ENCODE results near the gene GSN. TPM values are rescaled to one million over a fixed set of nuclear protein-coding genes. Genes with fewer than 3 reads are reported as not detected.

GSN gene
- total and polyA plus RNA-seq, 2 donors (not counting 1 experiment from before 2014, with no cell fraction given): 38.4 to 45.4 TPM

DNA sequence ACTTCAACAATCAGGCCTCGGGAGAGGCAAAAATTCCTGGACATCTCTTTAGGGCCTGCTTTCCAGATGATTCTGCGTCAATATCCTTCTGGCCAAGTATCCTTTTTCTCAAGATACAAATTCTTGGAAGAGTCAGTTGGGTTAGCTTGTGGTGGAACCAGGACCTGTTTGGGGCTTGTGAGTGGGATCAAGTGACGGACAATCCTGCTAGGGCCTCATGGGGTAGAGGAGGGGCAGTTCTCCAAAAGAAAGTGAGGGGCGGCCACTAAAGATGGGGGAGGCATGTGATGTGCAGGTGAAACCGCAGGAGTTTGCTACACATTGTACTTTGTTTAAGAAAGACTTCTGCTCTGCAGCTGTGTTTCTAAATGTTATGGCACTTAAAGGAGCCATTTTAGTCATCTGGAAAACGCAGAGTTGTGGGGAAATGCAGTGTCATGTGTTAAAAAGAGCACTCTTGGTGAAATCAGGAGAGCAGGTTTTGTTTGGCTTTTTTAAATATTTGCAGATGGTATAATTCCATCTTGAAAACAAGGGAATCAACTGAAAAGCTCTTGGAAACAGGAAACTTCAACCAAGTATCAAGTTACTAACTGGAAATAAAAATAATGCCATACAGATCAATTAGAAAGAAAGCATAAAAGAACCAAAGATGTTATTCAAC, 27.4 kb upstream of the GSN start:
- Histone ChIP-seq H3K4me1 (ENCODE audit: control insufficient read depth in 2 of 2, insufficient read depth in 2 of 2, low read length in 2 of 2) (no peaks in the 10 kb centered on the region), H3K9ac (ENCODE audit: low read length) (no peak overlapping the region), H4K20me1 (ENCODE audit: control insufficient read depth, insufficient read depth, low read length, poor library complexity, severe bottlenecking) (no peaks in the 10 kb centered on the region), H3K4me2 (replicated peaks; ENCODE audit: low read depth, low read length, poor library complexity, severe bottlenecking) (no peak overlapping the region), H3K27ac (ENCODE audit: low read length in 2 of 2) (no peak overlapping the region), H3K4me3 (ENCODE audit: control extremely low read depth in 1 of 5, extremely low read depth in 1 of 5, insufficient read depth in 1 of 5, low read depth in 2 of 5, low read length in 4 of 5) (no peak overlapping the region), H3K27me3 (replicated peaks in 1 of 4; ENCODE audit: control extremely low read depth in 1 of 4, control insufficient read depth in 3 of 4, insufficient read depth in 4 of 4, low read length in 3 of 4) (no peaks in the 10 kb centered on the region), H3K36me3 (replicated peaks in 1 of 2; ENCODE audit: control extremely low read depth in 1 of 2, control insufficient read depth in 1 of 2, extremely low read depth in 1 of 2, insufficient read depth in 2 of 2, low read length in 1 of 2) (peaks cover 13 to 18% of the 10 kb centered on the region in 2 experiments), H3K79me2 (ENCODE audit: control insufficient read depth, insufficient read depth, low read length) (no peaks in the 10 kb centered on the region), H2AFZ (ENCODE audit: insufficient read depth, low read depth, low read length, poor library complexity, severe bottlenecking) (no peak overlapping the region), H3K9me3 (ENCODE audit: control extremely low read depth in 1 of 3, control insufficient read depth in 2 of 3, insufficient read depth in 1 of 3, low read length in 2 of 3) (peaks cover 4 to 9% (median 6%) of the 10 kb centered on the region in 3 donors)
- ATAC-seq (ENCODE audit: low read depth) (no peak), DNase-seq (no peak)
- no peak overlapping the region for H3K27ac Mint-ChIP-seq
- intact Hi-C loops (cut with micrococcal nuclease): no loop called here
- H3K4me3 Mint-ChIP-seq: no peak overlapping the region
- ChIA-PET CTCF (no interaction called here), POLR2A (no interaction called here)
- H3K27me3 Mint-ChIP-seq: no peaks in the 10 kb centered on the region
- TF ChIP-seq, protein P1, sequence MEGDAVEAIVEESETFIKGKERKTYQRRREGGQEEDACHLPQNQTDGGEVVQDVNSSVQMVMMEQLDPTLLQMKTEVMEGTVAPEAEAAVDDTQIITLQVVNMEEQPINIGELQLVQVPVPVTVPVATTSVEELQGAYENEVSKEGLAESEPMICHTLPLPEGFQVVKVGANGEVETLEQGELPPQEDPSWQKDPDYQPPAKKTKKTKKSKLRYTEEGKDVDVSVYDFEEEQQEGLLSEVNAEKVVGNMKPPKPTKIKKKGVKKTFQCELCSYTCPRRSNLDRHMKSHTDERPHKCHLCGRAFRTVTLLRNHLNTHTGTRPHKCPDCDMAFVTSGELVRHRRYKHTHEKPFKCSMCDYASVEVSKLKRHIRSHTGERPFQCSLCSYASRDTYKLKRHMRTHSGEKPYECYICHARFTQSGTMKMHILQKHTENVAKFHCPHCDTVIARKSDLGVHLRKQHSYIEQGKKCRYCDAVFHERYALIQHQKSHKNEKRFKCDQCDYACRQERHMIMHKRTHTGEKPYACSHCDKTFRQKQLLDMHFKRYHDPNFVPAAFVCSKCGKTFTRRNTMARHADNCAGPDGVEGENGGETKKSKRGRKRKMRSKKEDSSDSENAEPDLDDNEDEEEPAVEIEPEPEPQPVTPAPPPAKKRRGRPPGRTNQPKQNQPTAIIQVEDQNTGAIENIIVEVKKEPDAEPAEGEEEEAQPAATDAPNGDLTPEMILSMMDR (IDR thresholded peaks at IDR 0.05): no peak
- TF ChIP-seq EZH2 (IDR thresholded peaks at IDR 0.05; ENCODE audit: borderline replicate concordance, insufficient read depth, low read depth, low read length, poor library complexity, severe bottlenecking): no peak
- H3K9me3 Mint-ChIP-seq (ENCODE audit: insufficient read depth): no peaks in the 10 kb centered on the region
- H3K4me1 Mint-ChIP-seq: no peaks in the 10 kb centered on the region
- 92% methylated on average over 5 of the region's 6 CpGs for WGBS (ENCODE audit: insufficient coverage)

DNA sequence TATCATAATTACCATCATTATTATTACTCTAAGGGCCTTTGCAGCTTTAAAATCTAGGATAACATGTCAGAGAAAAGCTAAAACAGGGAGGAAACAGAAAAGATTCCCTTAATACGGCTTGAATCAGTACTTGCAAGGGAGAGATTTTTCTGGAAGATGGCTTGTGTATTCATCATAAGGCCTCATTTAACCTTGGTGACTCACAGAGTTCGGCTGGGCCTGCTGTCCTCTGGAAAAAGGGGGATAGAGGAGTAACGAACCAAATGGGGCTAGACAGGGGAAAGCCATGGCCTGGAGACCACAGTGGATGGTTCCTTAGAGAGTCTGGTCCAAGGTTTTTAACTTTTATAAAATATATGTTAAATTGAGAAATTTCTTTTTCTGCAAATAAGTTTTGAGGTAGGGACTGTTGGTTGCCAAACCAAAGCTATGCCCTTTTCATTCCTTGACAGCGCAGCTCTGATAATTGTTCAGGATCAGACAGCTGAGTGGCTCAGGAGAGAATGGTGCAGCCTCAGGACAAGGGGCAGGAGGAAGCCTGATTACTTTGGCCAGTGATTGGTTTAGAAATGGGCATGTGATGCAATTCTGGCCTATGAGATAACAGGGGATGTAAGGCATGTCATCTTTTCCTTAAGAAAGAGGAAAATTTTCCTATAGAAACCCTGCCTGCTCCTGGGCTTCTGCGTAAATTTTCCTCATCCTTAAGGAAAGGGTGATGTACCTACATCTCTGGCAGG, 25.6 kb upstream of the GSN start:
- Histone ChIP-seq H3K4me2 (replicated peaks; ENCODE audit: low read depth, low read length, poor library complexity, severe bottlenecking) (no peak overlapping the region), H4K20me1 (ENCODE audit: control insufficient read depth, insufficient read depth, low read length, poor library complexity, severe bottlenecking) (no peaks in the 10 kb centered on the region), H3K27me3 (replicated peaks in 1 of 4; ENCODE audit: control extremely low read depth in 1 of 4, control insufficient read depth in 3 of 4, insufficient read depth in 4 of 4, low read length in 3 of 4) (no peaks in the 10 kb centered on the region), H3K4me3 (ENCODE audit: control extremely low read depth in 1 of 5, extremely low read depth in 1 of 5, insufficient read depth in 1 of 5, low read depth in 2 of 5, low read length in 4 of 5) (no peak overlapping the region), H2AFZ (ENCODE audit: insufficient read depth, low read depth, low read length, poor library complexity, severe bottlenecking) (no peak overlapping the region), H3K4me1 (ENCODE audit: control insufficient read depth in 2 of 2, insufficient read depth in 2 of 2, low read length in 2 of 2) (no peaks in the 10 kb centered on the region), H3K79me2 (ENCODE audit: control insufficient read depth, insufficient read depth, low read length) (no peaks in the 10 kb centered on the region), H3K9me3 (ENCODE audit: control extremely low read depth in 1 of 3, control insufficient read depth in 2 of 3, insufficient read depth in 1 of 3, low read length in 2 of 3) (peaks cover 4 to 9% (median 6%) of the 10 kb centered on the region in 3 donors), H3K9ac (ENCODE audit: low read length) (no peak overlapping the region), H3K27ac (ENCODE audit: low read length in 2 of 2) (no peak overlapping the region), H3K36me3 (replicated peaks in 1 of 2; ENCODE audit: control extremely low read depth in 1 of 2, control insufficient read depth in 1 of 2, extremely low read depth in 1 of 2, insufficient read depth in 2 of 2, low read length in 1 of 2) (peaks cover 12 to 13% of the 10 kb centered on the region in 2 experiments)
- no peak for ATAC-seq (ENCODE audit: low read depth)
- DNase-seq: no peak
- H3K27ac Mint-ChIP-seq: no peak overlapping the region
- POLR2A ChIA-PET: no interaction called here
- no peak overlapping the region for H3K4me3 Mint-ChIP-seq
- intact Hi-C loops (cut with micrococcal nuclease): no loop called here
- CTCF ChIA-PET: no interaction called here
- H3K27me3 Mint-ChIP-seq: no peaks in the 10 kb centered on the region
- H3K4me1 Mint-ChIP-seq: no peaks in the 10 kb centered on the region
- no peaks in the 10 kb centered on the region for H3K9me3 Mint-ChIP-seq (ENCODE audit: insufficient read depth)
- TF ChIP-seq, protein P1 (IDR thresholded peaks at IDR 0.05): no peak
- no peak for TF ChIP-seq EZH2 (IDR thresholded peaks at IDR 0.05; ENCODE audit: borderline replicate concordance, insufficient read depth, low read depth, low read length, poor library complexity, severe bottlenecking)
- 89% methylated on average over 1 of the region's 5 CpGs for WGBS (ENCODE audit: insufficient coverage)
